Ascending aorta (tissue), 2 donors: Measurements from ENCODE around the gene RARS2. TPM values are rescaled to one million over a fixed set of nuclear protein-coding genes. Genes with fewer than 3 reads are reported as not detected.
A peak's percentile ranks its signal among the peaks of the same experiment; 100 is the strongest.

Experiments used
- DNase-seq, 2 donors: peaks; one replicate each; pipeline ENCODE4 v3.0.0-alpha.2; 2019; ENCODE audit warnings: low spot score in 2 of 2
- H3K27ac ChIP-seq, 2 donors: fragments of 200-600 bp; sonication (generic); one replicate each; pipeline ENCODE4 v1.5.1; 2016 to 2017; ENCODE audit warnings: mild to moderate bottlenecking in 1 of 2
- H3K27me3 ChIP-seq: fragments of 200-600 bp; sonication (generic); one replicate; pipeline ENCODE4 v1.5.1; 2017
- H3K36me3 ChIP-seq, 2 donors: fragments of 200-600 bp; sonication (generic); one replicate each; pipeline ENCODE4 v1.5.1; 2016
- H3K4me1 ChIP-seq, 2 donors: fragments of 200-600 bp; sonication (generic); one replicate each; pipeline ENCODE4 v1.5.1; 2016 to 2017; ENCODE audit warnings: mild to moderate bottlenecking in 1 of 2
- H3K4me3 ChIP-seq, 2 donors: fragments of 200-600 bp; sonication (generic); one replicate each; pipeline ENCODE4 v1.5.1; 2016 to 2017; ENCODE audit warnings: mild to moderate bottlenecking in 1 of 2
- H3K9me3 ChIP-seq, 2 donors: fragments of 200-600 bp; sonication (generic); one replicate each; pipeline ENCODE4 v1.5.1; 2016
- CTCF ChIP-seq, 3 experiments: fragments of 200-600 bp in 2 of 3; fragments of 450-650 bp in 1 of 3; sonication (generic) in 2 of 3; IDR thresholded peaks; one replicate each; pipeline ENCODE4 v1.5.1; 2016 to 2019; ENCODE audit warnings: antibody characterized with exemption in 3 of 3, mild to moderate bottlenecking in 1 of 3, moderate library complexity in 1 of 3
- intact Hi-C: fragments of 100-400 bp; cut with DNase I; formaldehyde crosslinking; loops from one replicate; pipeline ENCODE4 v1.15.1; 2023
- total RNA-seq: library from RNA; depleted of rRNA; stranded (reverse); fragments of >200 nt; gene quantifications from one replicate; pipeline ENCODE4 v1.1.0, GENCODE V29; 2016

RARS2 gene
- total RNA-seq, 1 donor from 2014 or later: 1.7 TPM

GRCh38 chr6:87541744-87542143 is 48.0 kb downstream of the RARS2 start:
- Histone ChIP-seq H3K36me3 (peaks cover 26 to 31% of the 10 kb centered on the region in 2 donors), H3K4me1 (no peaks in the 10 kb centered on the region), H3K27me3 (no peaks in the 10 kb centered on the region), H3K27ac (peak overlapping the region in 1 of 2 donors; percentile 24), H3K4me3 (no peak overlapping the region), H3K9me3 (no peaks in the 10 kb centered on the region)
- TF ChIP-seq CTCF (IDR thresholded peaks at IDR 0.05): no peak
- intact Hi-C loops: no loop called here
- DNase-seq: no peak

GRCh38 chr6:87541041-87541440 is 48.7 kb downstream of the RARS2 start:
- Histone ChIP-seq H3K27ac (peak overlapping the region in 1 of 2 donors; percentile 24), H3K4me3 (no peak overlapping the region), H3K36me3 (peaks cover 19 to 31% of the 10 kb centered on the region in 2 donors), H3K4me1 (no peaks in the 10 kb centered on the region), H3K27me3 (no peaks in the 10 kb centered on the region), H3K9me3 (no peaks in the 10 kb centered on the region)
- TF ChIP-seq CTCF (IDR thresholded peaks at IDR 0.05): no peak
- intact Hi-C loops: no loop called here
- no peak for DNase-seq

- no peaks in the 10 kb centered on the region for H3K27me3 ChIP-seq
- H3K4me3 ChIP-seq: no peak overlapping the region
- no peaks in the 10 kb centered on the region for H3K4me1 ChIP-seq
- H3K9me3 ChIP-seq: no peaks in the 10 kb centered on the region
- no peak overlapping the region for H3K27ac ChIP-seq
- intact Hi-C loops: no loop called here
- no peak for DNase-seq
- no peak for TF ChIP-seq CTCF (IDR thresholded peaks at IDR 0.05)
- H3K36me3 ChIP-seq: peaks cover 18 to 31% of the 10 kb centered on the region in 2 donors
These were observed 49.2 kb downstream of the RARS2 start for GRCh38 chr6:87540539-87540938.

GRCh38 chr6:87539554-87539953 is 50.2 kb downstream of the RARS2 start:
- DNase-seq: no peak
- H3K9me3 ChIP-seq: no peaks in the 10 kb centered on the region
- no peak overlapping the region for H3K27ac ChIP-seq
- intact Hi-C loops: no loop called here
- peaks cover 13 to 24% of the 10 kb centered on the region in 2 donors for H3K36me3 ChIP-seq
- no peaks in the 10 kb centered on the region for H3K27me3 ChIP-seq
- TF ChIP-seq CTCF (IDR thresholded peaks at IDR 0.05): no peak
- H3K4me3 ChIP-seq: no peak overlapping the region
- no peaks in the 10 kb centered on the region for H3K4me1 ChIP-seq

GRCh38 chr6:87538510-87539260 is 51.1 kb downstream of the RARS2 start:
- Histone ChIP-seq H3K4me3 (no peak overlapping the region), H3K27ac (no peak overlapping the region), H3K36me3 (peaks cover 13 to 17% of the 10 kb centered on the region in 2 donors), H3K27me3 (no peaks in the 10 kb centered on the region), H3K9me3 (no peaks in the 10 kb centered on the region), H3K4me1 (no peaks in the 10 kb centered on the region)
- TF ChIP-seq CTCF (IDR thresholded peaks at IDR 0.05): no peak
- intact Hi-C loops: no loop called here
- DNase-seq: no peak
